BLaER1 (cell line): Measurements from ENCODE around the gene HYDIN.
"Not testable (repeated sequence)": the region's sequence is repeated elsewhere in the genome, so short reads cannot be mapped to it uniquely, and the experiment has no call there.

Source experiments
- H3K27ac ChIP-seq: shearing (Covaris generic); formaldehyde crosslinking; 2 replicates; pipeline ENCODE4 v1.8.1; 2022
- H3K27me3 ChIP-seq: shearing (Covaris generic); formaldehyde crosslinking; 2 replicates; pipeline ENCODE4 v1.8.1; 2022
- H3K36me3 ChIP-seq: shearing (Covaris generic); formaldehyde crosslinking; 2 replicates; pipeline ENCODE4 v1.8.1; 2022
- H3K4me1 ChIP-seq: shearing (Covaris generic); formaldehyde crosslinking; 2 replicates; pipeline ENCODE4 v1.8.1; 2022
- H3K4me2 ChIP-seq: shearing (Covaris generic); formaldehyde crosslinking; 2 replicates; pipeline ENCODE4 v1.8.1; 2022
- H3K4me3 ChIP-seq: shearing (Covaris generic); formaldehyde crosslinking; 2 replicates; pipeline ENCODE4 v1.8.1; 2022
- H3K9ac ChIP-seq: shearing (Covaris generic); formaldehyde crosslinking; 2 replicates; pipeline ENCODE4 v1.8.1; 2022
- H3K9me3 ChIP-seq: shearing (Covaris generic); formaldehyde crosslinking; 2 replicates; pipeline ENCODE4 v1.8.1; 2022
- H4K20me1 ChIP-seq: shearing (Covaris generic); formaldehyde crosslinking; 2 replicates; pipeline ENCODE4 v1.8.1; 2022

The HYDIN gene

GRCh38 chr16:71021961-71022537 is 208.5 kb downstream of the HYDIN start:
- H4K20me1 ChIP-seq, H3K27ac ChIP-seq, H3K4me2 ChIP-seq, H3K4me3 ChIP-seq, H3K36me3 ChIP-seq, H3K4me1 ChIP-seq, H3K9ac ChIP-seq, H3K9me3 ChIP-seq, H3K27me3 ChIP-seq: not testable (repeated sequence)

GRCh38 chr16:71019067-71019682 is 211.3 kb downstream of the HYDIN start:
- H3K27ac ChIP-seq, H3K27me3 ChIP-seq, H3K4me3 ChIP-seq, H3K36me3 ChIP-seq, H3K4me1 ChIP-seq, H3K4me2 ChIP-seq, H3K9ac ChIP-seq, H4K20me1 ChIP-seq, H3K9me3 ChIP-seq: not testable (repeated sequence)

GRCh38 chr16:71015419-71015818 is 215.1 kb downstream of the HYDIN start:
- not testable (repeated sequence) for H4K20me1 ChIP-seq

GRCh38 chr16:71009440-71010223 is 220.9 kb downstream of the HYDIN start:
- not testable (repeated sequence) for H3K4me1 ChIP-seq, H3K27ac ChIP-seq, H3K9ac ChIP-seq, H3K27me3 ChIP-seq, H4K20me1 ChIP-seq, H3K4me2 ChIP-seq, H3K4me3 ChIP-seq, H3K9me3 ChIP-seq, H3K36me3 ChIP-seq

More at GRCh38 chr16:71015419-71015818, 215.1 kb downstream of the HYDIN start:
- not testable (repeated sequence) for H3K36me3 ChIP-seq, H3K4me3 ChIP-seq, H3K9ac ChIP-seq, H3K27ac ChIP-seq, H3K27me3 ChIP-seq, H3K4me2 ChIP-seq, H3K9me3 ChIP-seq, H3K4me1 ChIP-seq

GRCh38 chr16:71006516-71006915 is 224.0 kb downstream of the HYDIN start:
- H3K27me3 ChIP-seq, H3K9ac ChIP-seq, H3K4me2 ChIP-seq, H4K20me1 ChIP-seq, H3K4me1 ChIP-seq, H3K27ac ChIP-seq, H3K9me3 ChIP-seq, H3K4me3 ChIP-seq, H3K36me3 ChIP-seq: not testable (repeated sequence)

- H3K4me2 ChIP-seq, H3K27me3 ChIP-seq, H3K9me3 ChIP-seq, H3K9ac ChIP-seq, H3K4me1 ChIP-seq, H3K27ac ChIP-seq, H4K20me1 ChIP-seq, H3K36me3 ChIP-seq, H3K4me3 ChIP-seq: not testable (repeated sequence)
These were observed 230.8 kb downstream of the HYDIN start for GRCh38 chr16:70999735-71000134.

- not testable (repeated sequence) for H3K27me3 ChIP-seq, H3K4me1 ChIP-seq, H3K4me2 ChIP-seq, H3K4me3 ChIP-seq, H3K9me3 ChIP-seq, H3K27ac ChIP-seq, H3K9ac ChIP-seq, H3K36me3 ChIP-seq, H4K20me1 ChIP-seq
These were observed 234.7 kb downstream of the HYDIN start for GRCh38 chr16:70995799-70996198.

- H3K27ac ChIP-seq, H3K4me1 ChIP-seq: not testable (repeated sequence)
These were observed 238.0 kb downstream of the HYDIN start for GRCh38 chr16:70992511-70992910.

GRCh38 chr16:70987019-70987715 is 243.4 kb downstream of the HYDIN start:
- not testable (repeated sequence) for H3K27me3 ChIP-seq, H3K4me3 ChIP-seq, H4K20me1 ChIP-seq, H3K36me3 ChIP-seq, H3K9ac ChIP-seq, H3K4me1 ChIP-seq, H3K4me2 ChIP-seq, H3K9me3 ChIP-seq, H3K27ac ChIP-seq

More at GRCh38 chr16:70992511-70992910, 238.0 kb downstream of the HYDIN start:
- not testable (repeated sequence) for H3K4me3 ChIP-seq, H3K4me2 ChIP-seq, H3K27me3 ChIP-seq, H3K9me3 ChIP-seq, H3K36me3 ChIP-seq, H4K20me1 ChIP-seq, H3K9ac ChIP-seq

GRCh38 chr16:70984675-70985074 is 245.8 kb downstream of the HYDIN start:
- not testable (repeated sequence) for H3K36me3 ChIP-seq, H3K9me3 ChIP-seq, H3K27me3 ChIP-seq, H4K20me1 ChIP-seq, H3K4me3 ChIP-seq, H3K4me1 ChIP-seq, H3K4me2 ChIP-seq, H3K9ac ChIP-seq, H3K27ac ChIP-seq

- H3K36me3 ChIP-seq, H3K4me1 ChIP-seq, H3K4me3 ChIP-seq, H3K27me3 ChIP-seq, H3K9ac ChIP-seq, H3K9me3 ChIP-seq, H3K4me2 ChIP-seq, H3K27ac ChIP-seq, H4K20me1 ChIP-seq: not testable (repeated sequence)
These were observed 262.2 kb downstream of the HYDIN start for GRCh38 chr16:70968332-70968731.

- H3K9me3 ChIP-seq, H3K36me3 ChIP-seq, H3K27ac ChIP-seq, H3K4me3 ChIP-seq, H3K9ac ChIP-seq, H3K27me3 ChIP-seq, H3K4me1 ChIP-seq, H3K4me2 ChIP-seq, H4K20me1 ChIP-seq: not testable (repeated sequence)
These were observed 270.4 kb downstream of the HYDIN start for GRCh38 chr16:70960169-70960568.

GRCh38 chr16:70954922-70955321 is 275.6 kb downstream of the HYDIN start:
- H3K4me2 ChIP-seq, H3K9ac ChIP-seq, H4K20me1 ChIP-seq, H3K36me3 ChIP-seq, H3K27me3 ChIP-seq, H3K4me1 ChIP-seq, H3K4me3 ChIP-seq, H3K27ac ChIP-seq, H3K9me3 ChIP-seq: not testable (repeated sequence)

- H4K20me1 ChIP-seq, H3K36me3 ChIP-seq, H3K9ac ChIP-seq, H3K27me3 ChIP-seq, H3K4me1 ChIP-seq, H3K9me3 ChIP-seq, H3K4me3 ChIP-seq, H3K27ac ChIP-seq, H3K4me2 ChIP-seq: not testable (repeated sequence)
These were observed 276.7 kb downstream of the HYDIN start for GRCh38 chr16:70953824-70954223.
